GM10847 (cell line): ENCODE measurements around the gene IGFL1.

ENCODE experiments used
- POLR2A ChIP-seq: IDR thresholded peaks from 2 replicates; pipeline ENCODE4 v1.6.1; 2011; ENCODE audit not compliant: insufficient read length; ENCODE audit errors: extremely low read depth

Gene IGFL1

GRCh38 chr19:46251416-46251815 is 21.9 kb downstream of the IGFL1 start:
- TF ChIP-seq POLR2A, result no peak

GRCh38 chr19:46254776-46255175 is 25.2 kb downstream of the IGFL1 start:
- no peak for TF ChIP-seq POLR2A

GRCh38 chr19:46256855-46257254 is 27.3 kb downstream of the IGFL1 start:
- TF ChIP-seq POLR2A, result no peak

- no peak for TF ChIP-seq POLR2A
Measured at GRCh38 chr19:46265217-46265828, 35.8 kb downstream of the IGFL1 start.

- TF ChIP-seq POLR2A, result no peak
Measured at GRCh38 chr19:46269101-46269500, 39.6 kb downstream of the IGFL1 start.

- TF ChIP-seq POLR2A, result no peak
Measured at GRCh38 chr19:46270521-46271256, 41.1 kb downstream of the IGFL1 start.

- no peak for TF ChIP-seq POLR2A
Measured at GRCh38 chr19:46271481-46272197, 42.1 kb downstream of the IGFL1 start.

GRCh38 chr19:46279177-46279576 is 49.6 kb downstream of the IGFL1 start:
- no peak for TF ChIP-seq POLR2A
